CD4-positive, alpha-beta T cell treated with Interleukin-4 for 1 hour (primary cell): Measurements from ENCODE around the gene PHACTR3.
A peak's percentile ranks its signal among the peaks of the same experiment; 100 is the strongest.
"Not testable (repeated sequence)": the region's sequence is repeated elsewhere in the genome, so short reads cannot be mapped to it uniquely, and the experiment has no call there.

ENCODE experiments used
- DNase-seq, 2 donors: peaks; one replicate each; pipeline ENCODE4 v3.0.0-alpha.2; 2020 to 2022

PHACTR3 gene

GRCh38 chr20:59835448-59836395 lies 231.4 kb downstream of the PHACTR3 start:
- no peak for DNase-seq

GRCh38 chr20:59836767-59837166 lies 232.4 kb downstream of the PHACTR3 start:
- DNase-seq, result no peak

- DNase-seq, result no peak
Observed at GRCh38 chr20:59837623-59838394, 233.5 kb downstream of the PHACTR3 start.

GRCh38 chr20:59839400-59839799 lies 235.1 kb downstream of the PHACTR3 start:
- DNase-seq, result no peak

GRCh38 chr20:59845472-59845871 lies 241.1 kb downstream of the PHACTR3 start:
- DNase-seq, result no peak

GRCh38 chr20:59848182-59848581 lies 243.8 kb downstream of the PHACTR3 start:
- no peak for DNase-seq

GRCh38 chr20:59850018-59850641 lies 245.8 kb downstream of the PHACTR3 start:
- DNase-seq, result peak in 1 of 2 donors; percentile 10

- not testable (repeated sequence) for DNase-seq
Observed at GRCh38 chr20:59856526-59856925, 252.2 kb downstream of the PHACTR3 start.

- DNase-seq, result not testable (repeated sequence)
Observed at GRCh38 chr20:59856941-59857340, 252.6 kb downstream of the PHACTR3 start.

GRCh38 chr20:59857966-59858365 lies 253.6 kb downstream of the PHACTR3 start:
- no peak for DNase-seq

- no peak for DNase-seq
Observed at GRCh38 chr20:59858425-59858824, 254.1 kb downstream of the PHACTR3 start.

- no peak for DNase-seq
Observed at GRCh38 chr20:59861401-59861800, 257.1 kb downstream of the PHACTR3 start.

- DNase-seq, result no peak
Observed at GRCh38 chr20:59863058-59863457, 258.7 kb downstream of the PHACTR3 start.

GRCh38 chr20:59864726-59865125 lies 260.4 kb downstream of the PHACTR3 start:
- no peak for DNase-seq

GRCh38 chr20:59866338-59866737 lies 262.0 kb downstream of the PHACTR3 start:
- DNase-seq, result no peak

GRCh38 chr20:59871096-59871495 lies 266.8 kb downstream of the PHACTR3 start:
- DNase-seq, result no peak

- DNase-seq, result no peak
Observed at GRCh38 chr20:59873409-59873808, 269.1 kb downstream of the PHACTR3 start.

GRCh38 chr20:59880198-59880597 lies 275.9 kb downstream of the PHACTR3 start:
- no peak for DNase-seq

- no peak for DNase-seq
Observed at GRCh38 chr20:59884494-59884893, 280.2 kb downstream of the PHACTR3 start.

- DNase-seq, result no peak
Observed at GRCh38 chr20:59888050-59888449, 283.7 kb downstream of the PHACTR3 start.

GRCh38 chr20:59890035-59890434 lies 285.7 kb downstream of the PHACTR3 start:
- not testable (repeated sequence) for DNase-seq

- no peak for DNase-seq
Observed at GRCh38 chr20:59891581-59891980, 287.2 kb downstream of the PHACTR3 start.

GRCh38 chr20:59895908-59896307 lies 291.6 kb downstream of the PHACTR3 start:
- DNase-seq, result no peak
